GM19025 (cell line): ENCODE data around the gene DRG2.

Experiments used
- ATAC-seq: cut with Tn5 transposase; IDR thresholded peaks from one replicate; pipeline ENCODE4 v1.9.1; 2021; ENCODE audit warnings: mild to moderate bottlenecking, low read depth, moderate library complexity; ENCODE audit not compliant: unreplicated experiment

Gene DRG2

GRCh38 chr17:18140648-18141047, 52.9 kb downstream of the DRG2 start:
- ATAC-seq, result no peak

- ATAC-seq, result no peak
These were observed 53.6 kb downstream of the DRG2 start for GRCh38 chr17:18141210-18141803.

GRCh38 chr17:18142417-18142816, 54.7 kb downstream of the DRG2 start:
- ATAC-seq, result no peak

GRCh38 chr17:18143044-18143936, 55.5 kb downstream of the DRG2 start:
- no peak for ATAC-seq

- ATAC-seq, result no peak
These were observed 56.5 kb downstream of the DRG2 start for GRCh38 chr17:18144261-18144660.

GRCh38 chr17:18144855-18145254, 57.1 kb downstream of the DRG2 start:
- no peak for ATAC-seq

- no peak for ATAC-seq
These were observed 58.1 kb downstream of the DRG2 start for GRCh38 chr17:18145811-18146210.

- ATAC-seq, result no peak
These were observed 58.5 kb downstream of the DRG2 start for GRCh38 chr17:18146259-18146658.

GRCh38 chr17:18146980-18147379, 59.2 kb downstream of the DRG2 start:
- no peak for ATAC-seq

GRCh38 chr17:18148586-18148985, 60.8 kb downstream of the DRG2 start:
- ATAC-seq, result no peak

GRCh38 chr17:18151290-18151689, 63.5 kb downstream of the DRG2 start:
- no peak for ATAC-seq

GRCh38 chr17:18155179-18155578, 67.4 kb downstream of the DRG2 start:
- ATAC-seq, result no peak

- ATAC-seq, result no peak
These were observed 68.6 kb downstream of the DRG2 start for GRCh38 chr17:18156171-18156975.

- no peak for ATAC-seq
These were observed 69.2 kb downstream of the DRG2 start for GRCh38 chr17:18156976-18157280.
